PFSK-1 (cell line): ENCODE results near the gene MAD1L1.

Source experiments
- POLR2AphosphoS5 ChIP-seq: IDR thresholded peaks from 2 replicates; pipeline ENCODE4 v1.6.1; 2012; ENCODE audit warnings: low read depth, mild to moderate bottlenecking, control low read depth, low read length, moderate library complexity
- REST ChIP-seq, 2 experiments: IDR thresholded peaks; 2 replicates each; pipeline versions ENCODE4 v1.6.1 to v1.8.0; 2011 to 2012; ENCODE audit warnings: low read depth in 2 of 2, low read length in 2 of 2, control low read depth in 1 of 2, inconsistent platforms in 1 of 2, mild to moderate bottlenecking in 1 of 2, moderate library complexity in 1 of 2; ENCODE audit not compliant: insufficient read depth in 1 of 2
- SIN3A ChIP-seq: IDR thresholded peaks from 2 replicates; pipeline ENCODE4 v1.6.1; 2012; ENCODE audit warnings: mild to moderate bottlenecking, low read length, moderate library complexity, borderline replicate concordance; ENCODE audit not compliant: insufficient read depth
- TAF1 ChIP-seq: IDR thresholded peaks from 2 replicates; pipeline ENCODE4 v1.6.1; 2012; ENCODE audit warnings: low read length, control low read depth, borderline replicate concordance; ENCODE audit not compliant: insufficient read depth

GRCh38 chr7:2165239-2165609 is 67.5 kb downstream of the MAD1L1 start:
- TF ChIP-seq SIN3A: no peak
- no peak for TF ChIP-seq REST (IDR thresholded peaks at IDR 0.05; ENCODE audit: insufficient read depth in 1 of 2, low read depth in 2 of 2, low read length in 2 of 2)
- TF ChIP-seq POLR2AphosphoS5: no peak
- TF ChIP-seq TAF1: no peak
